Esophagus muscularis mucosa (tissue), 3 donors: Measurements from ENCODE around the gene PXDN.

Experiments used
- CTCF ChIP-seq, 3 experiments: fragments of 200-600 bp in 2 of 3; fragments of 450-650 bp in 1 of 3; sonication (generic) in 2 of 3; IDR thresholded peaks; one replicate each; pipeline ENCODE4 v1.5.1; 2017 to 2019; ENCODE audit warnings: antibody characterized with exemption in 3 of 3, mild to moderate bottlenecking in 2 of 3, moderate library complexity in 1 of 3
- EP300 ChIP-seq: sonication (generic); formaldehyde crosslinking; IDR thresholded peaks from one replicate; pipeline ENCODE4 v1.6.1; 2017; ENCODE audit warnings: antibody characterized with exemption

GRCh38 chr2:1774929-1775328 lies 30.6 kb upstream of the PXDN start:
- TF ChIP-seq CTCF (IDR thresholded peaks at IDR 0.05) (no peak), EP300 (no peak)
